Kidney (tissue), 14 donors: ENCODE data around the gene TSPAN11. TPM values are rescaled to one million over a fixed set of nuclear protein-coding genes. Genes with fewer than 3 reads are reported as not detected.

Experiments used
- DNase-seq, 5 donors: peaks; one replicate each; pipeline ENCODE4 v3.0.0-alpha.2; 2013 to 2020
- FAIRE-seq: peaks from 2 replicates; lab custom pipeline; 2012; peaks lifted over from hg19 to GRCh38; lab: Jason Lieb, UNC
- H3K27ac ChIP-seq, 2 donors: one replicate each; pipeline ENCODE4 v1.7.0; 2013; ENCODE audit warnings: low read depth in 2 of 2, low read length in 2 of 2, inconsistent platforms in 1 of 2
- H3K27me3 ChIP-seq: one replicate; pipeline ENCODE4 v1.7.1; 2013; ENCODE audit warnings: low read length, inconsistent platforms; ENCODE audit not compliant: control insufficient read depth, insufficient read depth
- H3K36me3 ChIP-seq, 3 donors: one replicate each; pipeline versions ENCODE4 v1.7.0 to v1.7.1; 2013; ENCODE audit warnings: low read length in 3 of 3, control low read depth in 1 of 3, inconsistent platforms in 1 of 3; ENCODE audit not compliant: insufficient read depth in 3 of 3, control insufficient read depth in 2 of 3
- H3K4me1 ChIP-seq, 3 donors: one replicate each; pipeline versions ENCODE4 v1.7.0 to v1.7.1; 2013; ENCODE audit warnings: low read length in 3 of 3, inconsistent platforms in 1 of 3, low read depth in 1 of 3; ENCODE audit not compliant: control insufficient read depth in 2 of 3, insufficient read depth in 2 of 3
- H3K4me3 ChIP-seq, 3 donors: one replicate each; pipeline versions ENCODE4 v1.7.0 to v1.8.1; 2013; ENCODE audit warnings: low read length in 3 of 3, control low read depth in 1 of 3, inconsistent platforms in 1 of 3
- H3K9ac ChIP-seq, 3 donors: one replicate each; pipeline versions ENCODE4 v1.7.0 to v1.7.1; 2013; ENCODE audit warnings: low read length in 3 of 3, control low read depth in 1 of 3, inconsistent platforms in 1 of 3
- H3K9me3 ChIP-seq, 3 donors: one replicate each; pipeline versions ENCODE4 v1.7.0 to v1.7.1; 2013; ENCODE audit warnings: low read length in 3 of 3, control low read depth in 1 of 3, inconsistent platforms in 1 of 3; ENCODE audit not compliant: control insufficient read depth in 2 of 3, insufficient read depth in 1 of 3
- CTCF ChIP-seq: IDR thresholded peaks from 3 replicates; pipeline ENCODE4 v1.5.1; 2012; ENCODE audit warnings: mild to moderate bottlenecking, moderate library complexity, borderline replicate concordance; ENCODE audit not compliant: insufficient read depth; ENCODE audit errors: extremely low read depth
- intact Hi-C: fragments of 100-400 bp; cut with DNase I; formaldehyde crosslinking; loops from one replicate; pipeline ENCODE4 v1.11.1; 2022
- polyA plus RNA-seq: library from polyadenylated mRNA; stranded (reverse); fragments of 350-450 nt; fragmentation: Illumina TruSeq; extraction: RNeasy Lipid Tissue Mini Kit (QIAGEN cat#74804); gene quantifications from one replicate; pipeline ENCODE4 v1.2.3, GENCODE V29; 2014; ENCODE audit warnings: low read depth, low replicate concordance; ENCODE audit not compliant: insufficient read depth
- total RNA-seq: library from RNA; stranded (reverse); fragmentation: NEBNext Ultra II Directional; extraction: Animal tissue kit (Norgen Biotek cat#: 25700); gene quantifications from one replicate; pipeline ENCODE4 v1.2.1, GENCODE V29; 2021
- donor health status: control.
- donor health status: control.
- donor health status: control.
- donor health status: control.
- donor health status: control.
- donor health status: DM: yes; HTN: yes; CAD: no.
- donor health status: Normal renal cell carcinoma (clear cell type).

TSPAN11 gene
- total and polyA plus RNA-seq, 2 donors from 2014 or later = 1.3 to 7.5 TPM

DNA sequence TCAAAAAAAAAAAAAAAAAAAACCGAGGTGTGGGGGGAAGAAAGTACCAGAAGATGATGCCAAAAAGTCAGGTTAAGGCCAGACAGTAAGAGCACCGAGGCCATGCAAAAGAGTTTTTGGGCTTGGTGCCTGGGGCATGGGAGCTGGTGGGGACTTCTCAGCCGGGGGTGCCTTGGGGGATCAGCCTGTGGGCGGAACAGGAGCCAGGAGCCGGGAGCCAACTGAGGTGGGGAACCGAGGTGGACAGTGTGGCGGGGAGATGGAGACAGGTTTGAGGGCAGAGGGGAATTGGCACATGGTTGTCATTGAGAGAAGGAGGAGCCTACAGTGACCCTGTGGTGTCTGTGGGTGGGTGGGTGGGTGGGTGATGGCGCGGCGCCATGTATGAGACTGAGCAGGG, 33.2 kb downstream of the TSPAN11 start:
- Histone ChIP-seq H3K9ac (no peak overlapping the region), H3K4me3 (no peak overlapping the region), H3K36me3 (no peaks in the 10 kb centered on the region), H3K9me3 (no peaks in the 10 kb centered on the region), H3K27me3 (no peaks in the 10 kb centered on the region), H3K27ac (no peak overlapping the region), H3K4me1 (no peaks in the 10 kb centered on the region)
- intact Hi-C loops = no loop called here
- FAIRE-seq (no peak), DNase-seq (peak in 1 of 5 donors; percentile 56)
- no peak for TF ChIP-seq CTCF

DNA sequence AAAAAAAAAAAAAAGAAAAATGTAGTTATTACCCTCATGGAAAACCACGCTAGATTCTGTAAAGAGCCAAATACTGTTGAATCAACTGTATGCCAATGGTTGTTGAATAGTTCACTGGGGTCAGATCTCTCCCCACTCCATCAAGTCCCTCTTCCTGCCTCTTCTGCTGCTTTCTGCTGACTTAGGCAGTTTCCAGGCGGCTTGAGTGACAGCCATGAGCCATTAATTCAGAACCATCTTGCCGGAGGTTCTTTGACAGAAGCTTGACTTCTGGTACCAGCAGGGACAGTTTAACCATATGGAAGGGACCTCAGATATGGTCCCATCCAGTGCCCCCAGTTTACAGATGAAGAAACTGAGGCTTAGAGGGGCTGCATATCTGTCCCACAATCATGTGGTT, 34.5 kb downstream of the TSPAN11 start:
- Histone ChIP-seq H3K4me1 (no peaks in the 10 kb centered on the region), H3K9me3 (no peaks in the 10 kb centered on the region), H3K36me3 (no peaks in the 10 kb centered on the region), H3K4me3 (no peak overlapping the region), H3K27ac (no peak overlapping the region), H3K9ac (no peak overlapping the region), H3K27me3 (no peaks in the 10 kb centered on the region)
- intact Hi-C loops = no loop called here
- no peak for DNase-seq
- FAIRE-seq = no peak
- no peak for TF ChIP-seq CTCF

DNA sequence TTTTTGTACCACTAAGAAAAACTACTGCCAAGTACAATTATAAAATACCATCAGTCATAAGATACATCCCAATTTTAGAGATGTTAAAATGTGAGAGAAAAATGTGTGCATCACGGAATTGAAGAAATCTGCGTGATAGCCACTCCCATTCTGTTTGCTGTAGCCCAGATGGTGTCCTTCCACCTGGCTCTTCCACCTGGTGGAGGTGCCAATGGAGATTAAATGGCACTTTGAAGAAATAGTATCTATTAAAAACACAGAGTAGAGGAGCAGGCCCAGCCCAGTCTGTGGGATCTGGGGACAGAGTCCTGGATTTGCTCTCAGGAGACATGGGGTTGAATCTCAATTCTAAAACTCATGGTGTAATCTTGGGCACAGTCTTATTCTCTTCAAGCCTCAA, 35.5 kb downstream of the TSPAN11 start:
- Histone ChIP-seq H3K36me3 (no peaks in the 10 kb centered on the region), H3K27ac (no peak overlapping the region), H3K4me1 (no peaks in the 10 kb centered on the region), H3K9ac (no peak overlapping the region), H3K9me3 (no peaks in the 10 kb centered on the region), H3K4me3 (no peak overlapping the region), H3K27me3 (no peaks in the 10 kb centered on the region)
- no peak for FAIRE-seq
- no peak for TF ChIP-seq CTCF
- DNase-seq = peak in 1 of 5 donors; percentile 11
- intact Hi-C loops = no loop called here

DNA sequence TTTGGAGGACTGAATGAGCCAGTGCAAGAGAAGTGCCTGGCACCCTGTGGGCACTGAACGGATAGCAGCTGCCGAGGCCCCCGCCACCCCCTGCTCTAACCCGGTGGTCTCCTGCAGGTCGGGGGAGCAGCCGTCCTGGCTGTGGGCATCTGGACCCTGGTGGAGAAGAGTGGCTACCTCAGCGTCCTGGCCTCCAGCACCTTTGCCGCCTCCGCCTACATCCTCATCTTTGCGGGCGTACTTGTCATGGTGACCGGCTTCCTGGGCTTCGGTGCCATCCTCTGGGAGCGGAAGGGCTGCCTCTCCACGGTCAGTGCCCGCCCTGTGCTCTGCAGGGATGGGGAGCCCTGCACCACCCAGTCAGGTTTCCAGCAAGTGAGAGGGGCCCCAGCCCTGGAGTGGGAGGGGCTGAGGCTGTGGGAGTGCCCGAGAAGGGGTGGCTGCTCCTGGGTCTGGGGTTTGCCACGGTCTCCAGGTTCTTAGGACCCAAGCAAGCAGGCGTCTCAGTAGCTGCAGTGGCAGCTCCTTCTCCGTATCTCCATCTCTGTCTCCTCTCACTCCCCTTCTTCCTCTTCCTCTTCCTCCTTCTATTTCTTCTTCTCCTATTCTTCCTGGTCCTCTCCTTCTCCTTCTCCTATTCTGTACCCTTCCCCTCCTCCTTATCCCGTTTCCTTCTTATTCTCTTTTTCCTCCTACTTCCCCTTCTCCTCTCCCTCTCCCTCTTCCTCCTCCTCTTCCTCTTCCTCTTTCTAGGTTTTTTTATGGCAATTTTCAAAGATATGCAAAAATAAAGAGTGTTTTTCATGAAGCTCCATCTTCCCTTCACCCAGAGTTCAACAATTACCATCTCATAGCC, 37.4 kb downstream of the TSPAN11 start:
- peak in 1 of 5 donors; percentile 56 for DNase-seq
- H3K9ac ChIP-seq = no peak overlapping the region
- H3K27ac ChIP-seq = no peak overlapping the region
- TF ChIP-seq CTCF = no peak
- H3K4me1 ChIP-seq = no peaks in the 10 kb centered on the region
- intact Hi-C loops = no loop called here
- H3K9me3 ChIP-seq = no peaks in the 10 kb centered on the region
- no peak for FAIRE-seq
- no peak overlapping the region for H3K4me3 ChIP-seq
- H3K27me3 ChIP-seq = no peaks in the 10 kb centered on the region
- no peaks in the 10 kb centered on the region for H3K36me3 ChIP-seq
